Osteoblast (primary cell): ENCODE measurements around the gene UTP15. TPM values are rescaled to one million over a fixed set of nuclear protein-coding genes. Genes with fewer than 3 reads are reported as not detected.

ENCODE experiments used
- DNase-seq: peaks from one replicate; pipeline ENCODE4 v3.0.0; 2011; ENCODE audit warnings: low spot score, mixed read lengths; ENCODE audit not compliant: insufficient read length; ENCODE audit errors: missing footprints
- H2AFZ ChIP-seq: 2 replicates; pipeline ENCODE4 v1.6.0; 2011; ENCODE audit warnings: mild to moderate bottlenecking, low read length
- H3K27ac ChIP-seq: 2 replicates; pipeline ENCODE4 v1.5.1; 2011; ENCODE audit warnings: mild to moderate bottlenecking, low read depth, low read length, moderate library complexity
- H3K27me3 ChIP-seq: 2 replicates; pipeline ENCODE4 v1.6.0; 2012; ENCODE audit warnings: mild to moderate bottlenecking, control low read depth, inconsistent platforms, low read length, moderate library complexity; ENCODE audit not compliant: insufficient read depth
- H3K36me3 ChIP-seq: 2 replicates; pipeline ENCODE4 v1.5.1; 2011; ENCODE audit warnings: mild to moderate bottlenecking, low read length, control low read depth, moderate library complexity; ENCODE audit not compliant: insufficient read depth
- H3K4me1 ChIP-seq: 2 replicates; pipeline ENCODE4 v1.5.1; 2011; ENCODE audit warnings: mild to moderate bottlenecking, low read length, control low read depth, moderate library complexity; ENCODE audit not compliant: insufficient read depth
- H3K4me2 ChIP-seq: 2 replicates; pipeline ENCODE4 v1.6.0; 2011; ENCODE audit warnings: mild to moderate bottlenecking, low read length; ENCODE audit not compliant: insufficient read depth
- H3K4me3 ChIP-seq: fragments of 200-600 bp; sonication (generic); 3 replicates; pipeline ENCODE4 v1.5.1; 2012; ENCODE audit warnings: mild to moderate bottlenecking, low read length, inconsistent platforms; ENCODE audit not compliant: insufficient read depth
- H3K79me2 ChIP-seq: 2 replicates; pipeline ENCODE4 v1.6.0; 2012; ENCODE audit warnings: mild to moderate bottlenecking, low read length, control low read depth, inconsistent platforms; ENCODE audit not compliant: insufficient read depth
- H3K9me3 ChIP-seq: 2 replicates; pipeline ENCODE4 v1.5.1; 2011; ENCODE audit warnings: low read depth, low read length, control low read depth
- H4K20me1 ChIP-seq: 2 replicates; pipeline ENCODE4 v1.6.0; 2012; ENCODE audit warnings: mild to moderate bottlenecking, low read length, control low read depth; ENCODE audit not compliant: insufficient read depth
- CTCF ChIP-seq: IDR thresholded peaks from 2 replicates; pipeline ENCODE4 v1.5.1; 2011; ENCODE audit warnings: mild to moderate bottlenecking, low read depth, low read length, moderate library complexity; ENCODE audit errors: extremely low read depth
- total RNA-seq: library from RNA; depleted of rRNA; stranded (reverse); fragments of >200 nt; gene quantifications from 2 replicates; pipeline ENCODE4 v1.2.3, GENCODE V29; 2012

The UTP15 gene, protein sequence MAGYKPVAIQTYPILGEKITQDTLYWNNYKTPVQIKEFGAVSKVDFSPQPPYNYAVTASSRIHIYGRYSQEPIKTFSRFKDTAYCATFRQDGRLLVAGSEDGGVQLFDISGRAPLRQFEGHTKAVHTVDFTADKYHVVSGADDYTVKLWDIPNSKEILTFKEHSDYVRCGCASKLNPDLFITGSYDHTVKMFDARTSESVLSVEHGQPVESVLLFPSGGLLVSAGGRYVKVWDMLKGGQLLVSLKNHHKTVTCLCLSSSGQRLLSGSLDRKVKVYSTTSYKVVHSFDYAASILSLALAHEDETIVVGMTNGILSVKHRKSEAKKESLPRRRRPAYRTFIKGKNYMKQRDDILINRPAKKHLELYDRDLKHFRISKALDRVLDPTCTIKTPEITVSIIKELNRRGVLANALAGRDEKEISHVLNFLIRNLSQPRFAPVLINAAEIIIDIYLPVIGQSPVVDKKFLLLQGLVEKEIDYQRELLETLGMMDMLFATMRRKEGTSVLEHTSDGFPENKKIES
- total RNA-seq: 20.6 and 24.2 TPM in 2 replicates

DNA sequence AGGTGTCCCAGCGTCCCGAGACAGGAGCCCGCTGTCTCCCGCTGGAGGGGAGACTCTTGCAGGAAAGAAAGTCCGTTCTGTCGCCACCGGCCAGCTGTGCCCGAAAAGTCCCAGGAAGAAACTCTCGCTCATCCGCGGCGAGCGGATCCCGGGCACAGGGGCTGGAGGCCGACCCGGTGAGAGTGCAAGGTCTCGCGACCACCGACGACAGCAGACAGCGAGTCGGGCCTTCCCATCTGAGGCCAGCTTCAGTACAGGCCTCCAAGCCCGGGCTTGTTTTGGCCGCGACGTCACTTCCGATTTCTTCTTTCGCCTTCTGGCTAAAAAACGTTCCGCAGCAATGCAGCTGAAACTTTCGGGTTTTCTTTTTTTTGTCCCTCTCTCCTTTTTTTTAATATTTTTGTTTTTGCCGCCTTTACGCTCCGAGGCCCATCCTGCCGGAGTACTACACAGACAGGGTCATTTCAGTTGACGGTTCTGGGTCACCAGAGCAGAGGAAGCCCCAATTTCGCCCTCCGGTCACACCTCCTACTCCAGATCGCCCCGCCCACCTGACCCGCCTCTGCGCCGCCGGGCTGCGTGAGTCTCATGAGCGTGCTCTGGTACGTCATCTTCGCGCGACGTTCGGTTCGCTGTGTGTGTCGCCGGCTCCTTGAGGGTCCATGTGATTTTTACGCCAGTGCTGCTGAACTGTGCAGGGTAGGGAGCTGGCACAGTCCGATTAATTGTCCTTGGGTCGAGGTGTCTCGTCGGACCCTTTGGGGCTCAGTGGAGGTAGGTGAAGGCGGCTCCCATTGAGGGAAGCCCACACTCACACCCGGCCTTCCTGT lies at the start of gene UTP15, which contains the start of gene ANKRA2:
Gene UTP15, plus strand, starts transcription at position 605 of the 830 bp plus-strand sequence. CDS start 1,602 bp downstream, outside the sequence.
Gene ANKRA2, minus strand, starts transcription at position 501 of the 830 bp plus-strand sequence. CDS start 2,758 bp downstream, outside the sequence.
- DNase-seq: peak; percentile 89
- Histone ChIP-seq H2AFZ (peak within 1 kb of the TSS; percentile 97), H3K79me2 (peaks cover 62% of the 10 kb centered on the region), H3K36me3 (peaks cover 20% of the 10 kb centered on the region), H4K20me1 (no peaks in the 10 kb centered on the region), H3K27ac (peak within 1 kb of the TSS; percentile 94), H3K4me2 (peak within 1 kb of the TSS; percentile 83), H3K4me3 (peak within 1 kb of the TSS; percentile 76), H3K4me1 (peaks cover 21% of the 10 kb centered on the region), H3K27me3 (no peaks in the 10 kb centered on the region), H3K9me3 (no peaks in the 10 kb centered on the region)
- no peak for TF ChIP-seq CTCF

GRCh38 chr5:73519531-73520283 lies 45.8 kb upstream of the UTP15 start:
- H3K4me2 ChIP-seq: peak overlapping the region; percentile 75
- H3K36me3 ChIP-seq: no peaks in the 10 kb centered on the region
- DNase-seq: peak; percentile 86
- H3K27ac ChIP-seq: no peak overlapping the region
- H3K4me1 ChIP-seq: peaks cover 10% of the 10 kb centered on the region
- peak overlapping the region; percentile 77 for H2AFZ ChIP-seq
- H3K79me2 ChIP-seq: no peaks in the 10 kb centered on the region
- no peaks in the 10 kb centered on the region for H3K27me3 ChIP-seq
- no peaks in the 10 kb centered on the region for H3K9me3 ChIP-seq
- H4K20me1 ChIP-seq: no peaks in the 10 kb centered on the region
- peak; percentile 81 for TF ChIP-seq CTCF
- H3K4me3 ChIP-seq: peak overlapping the region; percentile 42

GRCh38 chr5:73522989-73523388 lies 42.6 kb upstream of the UTP15 start:
- Histone ChIP-seq H3K9me3 (no peaks in the 10 kb centered on the region), H2AFZ (peak overlapping the region; percentile 41), H3K4me2 (no peak overlapping the region), H3K27ac (no peak overlapping the region), H3K4me3 (no peak overlapping the region), H3K4me1 (peaks cover 10% of the 10 kb centered on the region), H4K20me1 (no peaks in the 10 kb centered on the region), H3K36me3 (no peaks in the 10 kb centered on the region), H3K79me2 (no peaks in the 10 kb centered on the region), H3K27me3 (no peaks in the 10 kb centered on the region)
- no peak for DNase-seq
- no peak for TF ChIP-seq CTCF
